Thoracic aorta endothelial cell (primary cell): ENCODE measurements around the gene ADGRG4. TPM values are rescaled to one million over a fixed set of nuclear protein-coding genes. Genes with fewer than 3 reads are reported as not detected.

Source experiments
- total RNA-seq: library from RNA; depleted of rRNA; stranded (reverse); fragments of >200 nt; gene quantifications from 2 replicates; pipeline ENCODE4 v1.2.3, GENCODE V29; 2012

Gene ADGRG4
- total RNA-seq, result under 0.01 TPM in 1 of 2 replicates, not detected in the other

GRCh38 chrX:136300721-136301120, at the start of gene ADGRG4:
Gene ADGRG4, plus strand, starts transcription at chrX:136300963. Its CDS starts 7,815 bp downstream, at chrX:136308778.

GRCh38 chrX:136251041-136251991, 49.4 kb upstream of the ADGRG4 start, which contains the start of gene MAP7D3:
Gene MAP7D3, minus strand, starts transcription at chrX:136251400. Its CDS starts 42 bp downstream, at chrX:136251358.

Other genes starting within 250 kb of the ADGRG4 start
- gene FHL1, start 153.4 kb upstream of the ADGRG4 start, total RNA-seq, result 43.4 and 79.4 TPM in 2 replicates
- 21.4 and 22.3 TPM in 2 replicates for gene MAP7D3, start 49.6 kb upstream of the ADGRG4 start, total RNA-seq
- gene BRS3, start 187.0 kb downstream of the ADGRG4 start, total RNA-seq, result not detected in 2 replicates
- 26.6 and 30.9 TPM in 2 replicates for gene HTATSF1, start 196.6 kb downstream of the ADGRG4 start, total RNA-seq
- not detected in 2 replicates for gene VGLL1, start 231.3 kb downstream of the ADGRG4 start, total RNA-seq